ENCODE measurements around the gene GRIN2A. TPM values are rescaled to one million over a fixed set of nuclear protein-coding genes. Genes with fewer than 3 reads are reported as not detected.
A peak's percentile ranks its signal among the peaks of the same experiment; 100 is the strongest.

GRIN2A gene
- total RNA-seq, 2 donors from 2014 or later: 0.27 to 2.5 TPM

- Histone ChIP-seq H3K36me3 (no peaks in the 10 kb centered on the region), H3K9me3 (no peaks in the 10 kb centered on the region), H3K4me1 (ENCODE audit: control insufficient read depth in 1 of 2, low read depth in 2 of 2) (peaks cover 0 to 38% of the 10 kb centered on the region in 2 donors), H3K4me3 (no peak overlapping the region), H3K27me3 (replicated peaks; ENCODE audit: insufficient read depth) (no peaks in the 10 kb centered on the region), H3K27ac (no peak overlapping the region)
- no peak for ATAC-seq (ENCODE audit: insufficient number of reproducible peaks, low FRiP score, low read depth)
- no peak for DNase-seq (ENCODE audit: low spot score)
- no peak for TF ChIP-seq CTCF (IDR thresholded peaks at IDR 0.05)
These were observed 95.1 kb downstream of the GRIN2A start for GRCh38 chr16:10087151-10087550.

GRCh38 chr16:10086620-10087019 is 95.6 kb downstream of the GRIN2A start:
- H3K4me1 ChIP-seq (ENCODE audit: control insufficient read depth in 1 of 2, low read depth in 2 of 2): peaks cover 0 to 44% of the 10 kb centered on the region in 2 donors
- ATAC-seq (ENCODE audit: insufficient number of reproducible peaks, low FRiP score, low read depth) (no peak), DNase-seq (ENCODE audit: low spot score) (no peak)
- H3K27me3 ChIP-seq (replicated peaks; ENCODE audit: insufficient read depth): no peaks in the 10 kb centered on the region
- no peak overlapping the region for H3K4me3 ChIP-seq
- no peaks in the 10 kb centered on the region for H3K9me3 ChIP-seq
- H3K27ac ChIP-seq: no peak overlapping the region
- no peak for TF ChIP-seq CTCF (IDR thresholded peaks at IDR 0.05)
- H3K36me3 ChIP-seq: no peaks in the 10 kb centered on the region

DNA sequence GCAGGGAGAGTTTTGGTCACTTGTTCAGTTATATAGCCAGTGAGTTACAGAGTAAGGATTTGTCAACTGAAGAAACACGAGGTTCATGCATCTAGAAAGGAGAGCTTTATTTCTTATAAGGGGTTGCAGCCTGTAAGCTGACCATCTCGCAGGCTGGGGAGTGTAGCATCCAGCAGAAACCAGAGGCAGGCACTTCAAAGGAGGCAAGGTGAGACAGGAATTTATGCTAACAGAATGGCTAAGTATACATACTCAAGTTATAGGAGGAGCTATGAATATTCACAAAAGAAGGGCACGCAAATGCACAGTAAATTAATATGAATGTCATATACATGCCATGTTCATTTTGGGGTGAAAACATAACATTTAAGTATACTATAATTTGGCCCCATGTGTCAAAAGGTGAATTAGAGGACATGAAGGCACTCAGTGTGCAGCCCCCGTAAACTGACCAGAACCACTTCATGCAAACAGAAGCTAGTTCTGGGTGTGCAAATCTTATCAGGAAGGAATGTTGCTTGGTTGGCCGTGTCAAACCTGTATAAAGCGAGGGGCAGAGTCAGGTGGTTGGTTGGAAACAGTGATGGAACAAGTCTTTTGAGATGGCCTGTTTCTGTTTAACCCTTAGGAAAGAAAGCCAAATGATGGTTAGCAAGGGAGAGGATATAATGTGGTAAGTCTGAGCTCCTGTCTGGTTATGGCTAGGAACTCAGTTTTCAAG is 97.0 kb downstream of the GRIN2A start:
- no peak overlapping the region for H3K4me3 ChIP-seq
- peaks cover 9 to 57% of the 10 kb centered on the region in 2 donors for H3K4me1 ChIP-seq (ENCODE audit: control insufficient read depth in 1 of 2, low read depth in 2 of 2)
- DNase-seq (ENCODE audit: low spot score): no peak
- H3K27me3 ChIP-seq (replicated peaks; ENCODE audit: insufficient read depth): no peaks in the 10 kb centered on the region
- no peaks in the 10 kb centered on the region for H3K9me3 ChIP-seq
- no peak for TF ChIP-seq CTCF (IDR thresholded peaks at IDR 0.05)
- ATAC-seq (ENCODE audit: insufficient number of reproducible peaks, low FRiP score, low read depth): no peak
- H3K27ac ChIP-seq: no peak overlapping the region
- no peaks in the 10 kb centered on the region for H3K36me3 ChIP-seq

- Histone ChIP-seq H3K27me3 (replicated peaks; ENCODE audit: insufficient read depth) (no peaks in the 10 kb centered on the region), H3K27ac (no peak overlapping the region), H3K9me3 (no peaks in the 10 kb centered on the region), H3K4me1 (ENCODE audit: control insufficient read depth in 1 of 2, low read depth in 2 of 2) (peaks cover 12 to 61% of the 10 kb centered on the region in 2 donors), H3K36me3 (no peaks in the 10 kb centered on the region), H3K4me3 (no peak overlapping the region)
- DNase-seq (ENCODE audit: low spot score) (no peak), ATAC-seq (ENCODE audit: insufficient number of reproducible peaks, low FRiP score, low read depth) (no peak)
- no peak for TF ChIP-seq CTCF (IDR thresholded peaks at IDR 0.05)
These were observed 98.9 kb downstream of the GRIN2A start for GRCh38 chr16:10083301-10083700.

- Histone ChIP-seq H3K4me1 (ENCODE audit: control insufficient read depth in 1 of 2, low read depth in 2 of 2) (peaks cover 12 to 45% of the 10 kb centered on the region in 2 donors), H3K27me3 (replicated peaks; ENCODE audit: insufficient read depth) (no peaks in the 10 kb centered on the region), H3K36me3 (no peaks in the 10 kb centered on the region), H3K9me3 (no peaks in the 10 kb centered on the region), H3K27ac (peak overlapping the region; percentile 8 to 50), H3K4me3 (no peak overlapping the region)
- ATAC-seq (ENCODE audit: insufficient number of reproducible peaks, low FRiP score, low read depth): no peak
- TF ChIP-seq CTCF (IDR thresholded peaks at IDR 0.05): no peak
- no peak for DNase-seq (ENCODE audit: low spot score)
These were observed 100.9 kb downstream of the GRIN2A start for GRCh38 chr16:10081201-10081940.
